GM12878 (cell line): ENCODE data around the gene ANP32B.
"Not testable (repeated sequence)": the region's sequence is repeated elsewhere in the genome, so short reads cannot be mapped to it uniquely, and the experiment has no call there.

Experiments
- BRCA1 ChIP-seq: IDR thresholded peaks from 2 replicates; pipeline ENCODE4 v1.6.1; 2011; ENCODE audit warnings: low read depth, low read length, improper control_type of control experiment
- CTCF ChIP-seq, 3 experiments: IDR thresholded peaks in 2 of 3; conservative IDR thresholded peaks in 1 of 3; 2 replicates each; pipeline ENCODE4 v1.5.1; 2011; ENCODE audit warnings: low read depth in 3 of 3, low read length in 3 of 3, mild to moderate bottlenecking in 3 of 3, control low read depth in 2 of 3, moderate library complexity in 2 of 3, inconsistent platforms in 1 of 3, mixed read lengths in 1 of 3; ENCODE audit not compliant: control insufficient read depth in 2 of 3, insufficient read depth in 1 of 3; ENCODE audit errors: extremely low read depth in 1 of 3
- EZH2 ChIP-seq: IDR thresholded peaks from 2 replicates; pipeline ENCODE4 v1.6.1; 2012; ENCODE audit warnings: low read depth, mild to moderate bottlenecking, control low read depth, inconsistent platforms, low read length, borderline replicate concordance; ENCODE audit not compliant: control insufficient read depth
- GABPA ChIP-seq: IDR thresholded peaks from 2 replicates; pipeline ENCODE4 v1.6.1; 2014; ENCODE audit warnings: antibody characterized with exemption, low read depth, mild to moderate bottlenecking, inconsistent platforms
- KDM1A ChIP-seq: fragments of 200-600 bp; sonication (generic); IDR thresholded peaks from 2 replicates; pipeline ENCODE4 v1.6.1; 2016; ENCODE audit warnings: borderline replicate concordance
- MYC ChIP-seq: IDR thresholded peaks from 2 replicates; pipeline ENCODE4 v1.6.1; 2011; ENCODE audit warnings: mild to moderate bottlenecking, low read length, moderate library complexity, inconsistent platforms; ENCODE audit not compliant: insufficient read depth, insufficient replicate concordance, insufficient read length, severe bottlenecking
- POLR2A ChIP-seq: IDR thresholded peaks from 2 replicates; pipeline ENCODE4 v1.6.1; 2011; ENCODE audit warnings: low read depth, mild to moderate bottlenecking, low read length
- POLR2AphosphoS5 ChIP-seq: IDR thresholded peaks from 2 replicates; pipeline ENCODE4 v1.6.1; 2011; ENCODE audit warnings: mild to moderate bottlenecking, low read length, inconsistent platforms
- RAD21 ChIP-seq: IDR thresholded peaks from 2 replicates; pipeline ENCODE4 v1.6.1; 2011; ENCODE audit warnings: mild to moderate bottlenecking, low read depth, low read length, moderate library complexity; ENCODE audit not compliant: insufficient read depth
- RAD51 ChIP-seq: fragments of 450-650 bp; IDR thresholded peaks from 2 replicates; pipeline ENCODE4 v1.6.1; 2016; ENCODE audit warnings: moderate library complexity, mild to moderate bottlenecking, inconsistent platforms
- RFX5 ChIP-seq: IDR thresholded peaks from 2 replicates; pipeline ENCODE4 v1.6.1; 2011; ENCODE audit warnings: low read depth, low read length, improper control_type of control experiment
- TARDBP ChIP-seq: IDR thresholded peaks from 2 replicates; pipeline ENCODE4 v1.6.1; 2016; ENCODE audit warnings: borderline replicate concordance
- TF ChIP-seq, protein P1 (sequence below): IDR thresholded peaks from 2 replicates; pipeline ENCODE4 v1.6.1; 2012; ENCODE audit warnings: mild to moderate bottlenecking, low read depth, low read length
- TF ChIP-seq, protein P2 (sequence below): fragments of 450-650 bp; IDR thresholded peaks from 2 replicates; pipeline ENCODE4 v1.6.1; 2017; ENCODE audit warnings: antibody characterized with exemption, mild to moderate bottlenecking, moderate library complexity

GRCh38 chr9:97945470-97945869, 37.7 kb upstream of the ANP32B start:
- not testable (repeated sequence) for TF ChIP-seq RFX5; POLR2AphosphoS5; RAD21; CTCF (IDR thresholded peaks at IDR 0.05 in 2 of 3, conservative IDR thresholded peaks at IDR 0.05 in 1 of 3; ENCODE audit: control insufficient read depth in 2 of 3, extremely low read depth in 1 of 3, insufficient read depth in 1 of 3, low read depth in 3 of 3, low read length in 3 of 3); POLR2A; GABPA; MYC; TARDBP; KDM1A; EZH2; RAD51; BRCA1
- TF ChIP-seq, protein P1, sequence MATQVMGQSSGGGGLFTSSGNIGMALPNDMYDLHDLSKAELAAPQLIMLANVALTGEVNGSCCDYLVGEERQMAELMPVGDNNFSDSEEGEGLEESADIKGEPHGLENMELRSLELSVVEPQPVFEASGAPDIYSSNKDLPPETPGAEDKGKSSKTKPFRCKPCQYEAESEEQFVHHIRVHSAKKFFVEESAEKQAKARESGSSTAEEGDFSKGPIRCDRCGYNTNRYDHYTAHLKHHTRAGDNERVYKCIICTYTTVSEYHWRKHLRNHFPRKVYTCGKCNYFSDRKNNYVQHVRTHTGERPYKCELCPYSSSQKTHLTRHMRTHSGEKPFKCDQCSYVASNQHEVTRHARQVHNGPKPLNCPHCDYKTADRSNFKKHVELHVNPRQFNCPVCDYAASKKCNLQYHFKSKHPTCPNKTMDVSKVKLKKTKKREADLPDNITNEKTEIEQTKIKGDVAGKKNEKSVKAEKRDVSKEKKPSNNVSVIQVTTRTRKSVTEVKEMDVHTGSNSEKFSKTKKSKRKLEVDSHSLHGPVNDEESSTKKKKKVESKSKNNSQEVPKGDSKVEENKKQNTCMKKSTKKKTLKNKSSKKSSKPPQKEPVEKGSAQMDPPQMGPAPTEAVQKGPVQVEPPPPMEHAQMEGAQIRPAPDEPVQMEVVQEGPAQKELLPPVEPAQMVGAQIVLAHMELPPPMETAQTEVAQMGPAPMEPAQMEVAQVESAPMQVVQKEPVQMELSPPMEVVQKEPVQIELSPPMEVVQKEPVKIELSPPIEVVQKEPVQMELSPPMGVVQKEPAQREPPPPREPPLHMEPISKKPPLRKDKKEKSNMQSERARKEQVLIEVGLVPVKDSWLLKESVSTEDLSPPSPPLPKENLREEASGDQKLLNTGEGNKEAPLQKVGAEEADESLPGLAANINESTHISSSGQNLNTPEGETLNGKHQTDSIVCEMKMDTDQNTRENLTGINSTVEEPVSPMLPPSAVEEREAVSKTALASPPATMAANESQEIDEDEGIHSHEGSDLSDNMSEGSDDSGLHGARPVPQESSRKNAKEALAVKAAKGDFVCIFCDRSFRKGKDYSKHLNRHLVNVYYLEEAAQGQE = not testable (repeated sequence)
- TF ChIP-seq, protein P2, sequence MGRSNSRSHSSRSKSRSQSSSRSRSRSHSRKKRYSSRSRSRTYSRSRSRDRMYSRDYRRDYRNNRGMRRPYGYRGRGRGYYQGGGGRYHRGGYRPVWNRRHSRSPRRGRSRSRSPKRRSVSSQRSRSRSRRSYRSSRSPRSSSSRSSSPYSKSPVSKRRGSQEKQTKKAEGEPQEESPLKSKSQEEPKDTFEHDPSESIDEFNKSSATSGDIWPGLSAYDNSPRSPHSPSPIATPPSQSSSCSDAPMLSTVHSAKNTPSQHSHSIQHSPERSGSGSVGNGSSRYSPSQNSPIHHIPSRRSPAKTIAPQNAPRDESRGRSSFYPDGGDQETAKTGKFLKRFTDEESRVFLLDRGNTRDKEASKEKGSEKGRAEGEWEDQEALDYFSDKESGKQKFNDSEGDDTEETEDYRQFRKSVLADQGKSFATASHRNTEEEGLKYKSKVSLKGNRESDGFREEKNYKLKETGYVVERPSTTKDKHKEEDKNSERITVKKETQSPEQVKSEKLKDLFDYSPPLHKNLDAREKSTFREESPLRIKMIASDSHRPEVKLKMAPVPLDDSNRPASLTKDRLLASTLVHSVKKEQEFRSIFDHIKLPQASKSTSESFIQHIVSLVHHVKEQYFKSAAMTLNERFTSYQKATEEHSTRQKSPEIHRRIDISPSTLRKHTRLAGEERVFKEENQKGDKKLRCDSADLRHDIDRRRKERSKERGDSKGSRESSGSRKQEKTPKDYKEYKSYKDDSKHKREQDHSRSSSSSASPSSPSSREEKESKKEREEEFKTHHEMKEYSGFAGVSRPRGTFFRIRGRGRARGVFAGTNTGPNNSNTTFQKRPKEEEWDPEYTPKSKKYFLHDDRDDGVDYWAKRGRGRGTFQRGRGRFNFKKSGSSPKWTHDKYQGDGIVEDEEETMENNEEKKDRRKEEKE = not testable (repeated sequence)
